Endothelial cell (in vitro differentiated cells): ENCODE measurements around the gene SRSF1. TPM values are rescaled to one million over a fixed set of nuclear protein-coding genes. Genes with fewer than 3 reads are reported as not detected.
A peak's percentile ranks its signal among the peaks of the same experiment; 100 is the strongest.

ENCODE experiments used
- DNase-seq: peaks from one replicate; pipeline ENCODE4 v3.0.0; 2021; ENCODE audit warnings: low spot score
- H3K27ac Mint-ChIP-seq: one replicate; pipeline ENCODE4 v1.8.0; 2021; ENCODE audit warnings: mixed read lengths, inconsistent platforms; ENCODE audit not compliant: unreplicated experiment
- H3K27me3 Mint-ChIP-seq: one replicate; pipeline ENCODE4 v1.8.0; 2021; ENCODE audit warnings: mild to moderate bottlenecking, moderate library complexity, mixed read lengths, inconsistent platforms; ENCODE audit not compliant: unreplicated experiment
- H3K36me3 Mint-ChIP-seq: one replicate; pipeline ENCODE4 v1.8.0; 2021; ENCODE audit warnings: mild to moderate bottlenecking, low read depth, mixed read lengths, inconsistent platforms; ENCODE audit not compliant: unreplicated experiment
- H3K4me1 Mint-ChIP-seq: one replicate; pipeline ENCODE4 v1.8.0; 2021; ENCODE audit warnings: mild to moderate bottlenecking, mixed read lengths, inconsistent platforms; ENCODE audit not compliant: unreplicated experiment
- H3K4me3 Mint-ChIP-seq: one replicate; pipeline ENCODE4 v1.8.0; 2021; ENCODE audit warnings: mild to moderate bottlenecking, mixed read lengths, inconsistent platforms; ENCODE audit not compliant: unreplicated experiment
- H3K9me3 Mint-ChIP-seq: one replicate; pipeline ENCODE4 v1.8.0; 2021; ENCODE audit warnings: mixed read lengths, inconsistent platforms; ENCODE audit not compliant: unreplicated experiment
- CTCF ChIP-seq: fragments of 200-600 bp; sonication (generic); IDR thresholded peaks from one replicate; pipeline ENCODE4 v1.5.0; 2021; ENCODE audit warnings: antibody characterized with exemption; ENCODE audit not compliant: unreplicated experiment
- total RNA-seq: library from RNA; stranded (reverse); fragmentation: NEBNext Ultra II Directional; extraction: Animal tissue kit (Norgen Biotek cat#: 25700); gene quantifications from one replicate; pipeline ENCODE4 v1.2.1, GENCODE V29; 2021; ENCODE audit not compliant: unreplicated experiment

The SRSF1 gene
- total RNA-seq, 1 donor from 2014 or later = 201 TPM

- Mint-ChIP-seq H3K36me3 (peaks cover 32% of the 10 kb centered on the region), H3K4me3 (peak overlapping the region; percentile 100), H3K4me1 (peaks cover 18% of the 10 kb centered on the region), H3K9me3 (no peaks in the 10 kb centered on the region), H3K27me3 (peaks cover 15% of the 10 kb centered on the region), H3K27ac (peak overlapping the region; percentile 98)
- no peak for TF ChIP-seq CTCF
- no peak for DNase-seq
These were observed 1.1 kb downstream of the SRSF1 start for GRCh38 chr17:58005728-58006559.

DNA sequence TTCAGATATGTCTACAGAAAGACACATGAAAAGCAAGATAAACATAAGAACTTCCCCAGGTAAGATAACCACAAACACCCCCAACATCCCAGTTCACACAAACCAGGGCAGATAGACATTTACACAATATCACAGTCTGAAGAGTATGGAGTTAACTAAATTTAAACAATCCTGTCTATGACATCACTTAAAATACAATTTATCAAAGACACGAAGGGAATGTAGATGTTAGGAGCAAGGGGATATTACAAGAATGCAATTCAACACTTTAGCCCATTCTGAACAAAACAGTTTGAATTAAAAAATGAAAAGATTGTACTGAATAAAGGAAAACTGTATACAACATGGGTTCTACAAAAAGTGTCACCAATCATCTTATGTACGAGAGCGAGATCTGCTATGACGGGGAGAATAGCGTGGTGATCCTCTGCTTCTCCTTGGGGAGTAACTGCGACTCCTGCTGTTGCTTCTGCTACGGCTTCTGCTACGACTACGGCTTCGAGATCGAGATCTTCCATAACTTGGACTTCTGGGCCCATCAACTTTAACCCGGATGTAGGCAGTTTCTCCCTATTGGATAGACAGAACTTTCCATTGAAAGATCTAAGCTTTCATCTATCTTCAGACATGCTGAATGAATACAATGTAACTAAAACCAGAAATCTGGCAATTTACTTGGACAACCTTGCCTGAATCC is 1.9 kb downstream of the SRSF1 start:
- H3K36me3 Mint-ChIP-seq = peaks cover 32% of the 10 kb centered on the region

GRCh38 chr17:58004060-58004459 is 3.0 kb downstream of the SRSF1 start:
- Mint-ChIP-seq H3K4me1 (peaks cover 18% of the 10 kb centered on the region), H3K4me3 (no peak overlapping the region), H3K27me3 (peaks cover 14% of the 10 kb centered on the region), H3K27ac (no peak overlapping the region), H3K36me3 (peaks cover 32% of the 10 kb centered on the region), H3K9me3 (no peaks in the 10 kb centered on the region)
- DNase-seq = no peak
- TF ChIP-seq CTCF = no peak

More for the DNA sequence above, 1.9 kb downstream of the SRSF1 start:
- Mint-ChIP-seq H3K27ac (peak overlapping the region; percentile 53), H3K27me3 (peaks cover 15% of the 10 kb centered on the region), H3K4me3 (peak overlapping the region; percentile 100), H3K4me1 (peaks cover 18% of the 10 kb centered on the region), H3K9me3 (no peaks in the 10 kb centered on the region)
- no peak for TF ChIP-seq CTCF
- DNase-seq = no peak

- H3K4me3 Mint-ChIP-seq = peak overlapping the region; percentile 25
- H3K27ac Mint-ChIP-seq = no peak overlapping the region
- H3K27me3 Mint-ChIP-seq = peaks cover 12% of the 10 kb centered on the region
- H3K9me3 Mint-ChIP-seq = no peaks in the 10 kb centered on the region
- peaks cover 32% of the 10 kb centered on the region for H3K36me3 Mint-ChIP-seq
- peaks cover 18% of the 10 kb centered on the region for H3K4me1 Mint-ChIP-seq
- no peak for TF ChIP-seq CTCF
- no peak for DNase-seq
These were observed 4.1 kb downstream of the SRSF1 start for GRCh38 chr17:58002973-58003372.
